Left forelimb (tissue), 1 donor: ENCODE measurements around the gene KBTBD13.
"Not testable (repeated sequence)": the region's sequence is repeated elsewhere in the genome, so short reads cannot be mapped to it uniquely, and the experiment has no call there.

ENCODE experiments used
- DNase-seq: peaks from one replicate; pipeline ENCODE4 v3.0.0-alpha.2; 2018; ENCODE audit warnings: low spot score

Gene KBTBD13

DNA sequence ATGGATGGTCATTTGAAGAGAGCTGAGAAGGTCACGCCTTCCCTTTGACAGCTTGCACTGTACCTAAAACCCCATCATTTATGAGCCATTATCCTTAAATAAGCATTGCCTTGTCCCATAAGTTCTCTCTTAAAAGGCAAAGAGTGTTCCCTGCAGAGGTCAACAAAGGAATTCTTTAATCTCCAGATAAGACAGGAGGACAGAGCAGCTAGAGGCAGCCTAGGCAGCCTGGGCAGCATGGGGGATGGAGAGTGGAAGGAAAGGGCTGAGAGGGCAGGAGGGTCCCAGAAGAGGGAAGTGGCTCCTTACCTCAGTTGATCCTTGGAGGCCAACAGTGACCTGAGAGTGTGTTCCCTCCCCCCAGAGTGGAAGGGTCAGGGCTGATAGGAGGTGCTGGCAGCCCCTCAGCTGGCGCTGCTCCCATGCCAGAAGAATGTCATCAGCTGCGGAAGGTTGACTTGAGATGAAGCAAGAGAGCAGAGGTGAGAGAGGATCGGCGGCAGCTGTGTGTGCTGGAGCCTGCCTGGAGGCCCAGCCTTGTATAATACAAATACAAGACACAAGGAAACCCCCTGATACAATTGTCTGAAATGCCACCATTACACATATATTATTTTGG lies 12.8 kb downstream of the KBTBD13 start:
- no peak for DNase-seq

DNA sequence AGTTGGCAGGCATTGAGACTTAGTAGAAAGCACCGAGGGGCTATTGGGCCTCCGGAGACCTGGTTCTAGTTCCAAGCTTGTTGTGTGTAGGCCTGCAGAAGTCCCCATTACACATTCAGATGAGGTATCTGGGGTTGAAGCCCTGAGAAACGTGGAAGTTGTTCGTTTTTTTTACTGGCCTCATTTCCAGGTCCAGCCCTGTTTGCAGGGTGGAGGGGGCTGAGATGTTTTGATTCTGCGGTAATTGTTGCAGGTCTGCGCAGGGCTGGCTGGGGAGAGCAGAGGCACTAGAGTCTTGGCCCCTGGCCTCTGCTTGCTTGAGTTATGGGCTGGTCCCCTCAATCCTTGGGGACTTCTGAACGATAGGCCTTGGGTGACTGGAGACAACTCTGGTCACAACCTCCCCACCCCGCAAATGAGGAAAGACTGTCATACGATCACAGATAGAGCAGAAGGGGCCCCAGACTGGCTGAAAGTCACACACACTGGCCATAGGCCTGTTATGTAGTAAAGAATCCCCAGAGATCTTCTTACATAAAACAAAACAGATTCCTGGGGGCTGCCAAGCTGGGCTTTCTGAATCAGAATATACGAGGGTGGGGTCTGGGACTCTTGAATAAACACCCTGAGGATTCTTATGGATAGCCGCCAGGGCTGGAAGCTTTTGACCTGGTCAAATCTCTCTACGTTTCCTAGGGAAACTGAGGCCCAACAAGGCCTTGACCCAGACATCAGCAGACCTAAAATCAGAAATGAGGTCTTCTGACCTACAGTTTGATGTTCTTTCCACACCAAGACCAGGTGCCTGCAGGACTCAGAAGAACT lies 15.6 kb downstream of the KBTBD13 start:
- no peak for DNase-seq

DNA sequence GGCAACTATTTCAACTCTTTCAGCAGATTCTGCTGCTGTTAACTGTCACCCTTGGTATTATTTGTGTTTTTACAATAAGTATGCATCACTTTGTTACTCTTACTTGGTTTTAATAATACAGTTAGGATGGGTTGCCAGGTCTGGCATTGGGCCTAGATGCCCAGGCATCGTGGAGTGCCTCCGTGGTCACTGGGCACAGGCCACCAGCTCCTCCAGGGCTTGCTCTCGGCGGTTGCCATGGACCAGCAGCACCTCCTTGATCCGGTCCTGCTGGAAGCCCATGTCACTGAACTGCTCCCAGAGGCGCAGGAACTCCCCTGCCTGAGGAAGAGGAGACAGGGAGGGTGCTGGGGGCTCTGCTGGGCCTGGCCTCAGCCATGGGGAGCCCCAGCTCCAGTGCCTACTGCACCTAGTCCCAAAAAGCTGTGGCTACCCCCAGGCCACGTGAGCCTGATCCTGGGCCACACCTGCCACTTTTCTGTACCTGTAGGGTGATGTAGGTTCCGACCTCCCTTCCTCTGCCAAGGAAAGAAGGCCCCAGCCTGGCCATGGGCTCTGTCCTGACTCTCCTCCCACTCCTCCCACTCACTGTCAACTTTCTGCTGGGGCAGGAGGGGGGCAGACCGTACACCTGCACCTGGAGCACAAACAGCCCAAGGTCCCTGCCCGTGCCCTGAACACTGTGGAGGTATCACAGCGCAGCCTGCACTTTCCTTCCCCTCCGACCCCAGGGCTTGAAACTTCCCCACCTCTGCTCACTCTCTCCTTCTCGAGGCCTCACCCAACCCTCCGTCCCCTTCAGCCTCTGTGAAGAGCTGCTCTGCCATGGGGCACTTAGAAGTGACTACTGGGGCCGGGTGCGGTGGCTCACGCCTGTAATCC lies 16.6 kb downstream of the KBTBD13 start:
- DNase-seq, result no peak

DNA sequence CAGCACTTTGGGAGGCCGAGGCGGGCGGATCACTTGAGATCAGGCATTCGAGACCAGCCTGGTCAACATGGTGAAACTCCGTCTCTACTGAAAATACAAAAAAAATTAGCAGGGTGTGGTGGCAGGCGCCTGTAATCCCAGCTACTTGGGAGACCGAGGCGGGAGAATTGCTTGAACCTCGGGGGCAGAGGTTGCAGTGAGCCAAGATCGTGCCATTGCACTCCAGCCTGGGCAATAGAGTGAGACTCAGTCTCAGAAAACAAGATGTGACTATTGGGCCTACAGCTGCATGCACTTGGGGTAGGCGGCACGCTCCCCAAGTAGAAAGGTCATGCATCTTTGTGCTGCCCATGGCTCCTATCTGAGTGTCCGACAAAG lies 17.2 kb downstream of the KBTBD13 start:
- not testable (repeated sequence) for DNase-seq

DNA sequence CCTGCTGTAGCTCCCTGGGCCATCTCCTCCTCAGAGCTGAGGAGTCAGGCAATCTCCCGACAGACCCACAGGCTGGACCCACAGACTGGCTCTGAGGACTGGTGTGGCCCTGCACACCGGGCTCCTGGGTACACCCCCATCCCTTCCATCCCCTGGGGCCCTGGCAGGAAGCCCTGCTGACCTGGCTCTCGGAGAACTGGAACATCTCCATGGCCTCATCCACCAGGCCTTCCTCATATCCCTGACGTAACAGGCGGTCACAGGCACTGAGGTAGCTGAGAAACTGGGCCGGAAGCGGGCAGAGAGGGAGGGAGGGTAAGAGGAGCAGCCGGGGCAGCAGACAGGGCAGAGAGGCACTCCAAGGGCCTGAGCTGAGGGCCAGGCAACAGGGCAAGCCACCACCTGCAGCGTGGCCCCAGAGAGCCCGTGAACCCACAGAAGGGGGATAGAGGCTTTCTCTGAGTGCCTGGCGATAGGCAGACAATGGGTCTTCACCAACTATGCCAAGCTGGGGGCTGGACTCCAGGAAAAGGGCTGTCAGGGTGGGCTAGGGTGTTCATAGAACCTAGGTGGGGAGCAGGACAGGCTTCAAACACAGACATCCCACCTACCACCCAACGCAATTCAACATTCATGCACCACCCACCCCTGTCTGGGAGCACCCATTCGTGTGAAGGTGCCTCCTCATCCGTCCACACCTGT lies 17.9 kb downstream of the KBTBD13 start:
- no peak for DNase-seq

DNA sequence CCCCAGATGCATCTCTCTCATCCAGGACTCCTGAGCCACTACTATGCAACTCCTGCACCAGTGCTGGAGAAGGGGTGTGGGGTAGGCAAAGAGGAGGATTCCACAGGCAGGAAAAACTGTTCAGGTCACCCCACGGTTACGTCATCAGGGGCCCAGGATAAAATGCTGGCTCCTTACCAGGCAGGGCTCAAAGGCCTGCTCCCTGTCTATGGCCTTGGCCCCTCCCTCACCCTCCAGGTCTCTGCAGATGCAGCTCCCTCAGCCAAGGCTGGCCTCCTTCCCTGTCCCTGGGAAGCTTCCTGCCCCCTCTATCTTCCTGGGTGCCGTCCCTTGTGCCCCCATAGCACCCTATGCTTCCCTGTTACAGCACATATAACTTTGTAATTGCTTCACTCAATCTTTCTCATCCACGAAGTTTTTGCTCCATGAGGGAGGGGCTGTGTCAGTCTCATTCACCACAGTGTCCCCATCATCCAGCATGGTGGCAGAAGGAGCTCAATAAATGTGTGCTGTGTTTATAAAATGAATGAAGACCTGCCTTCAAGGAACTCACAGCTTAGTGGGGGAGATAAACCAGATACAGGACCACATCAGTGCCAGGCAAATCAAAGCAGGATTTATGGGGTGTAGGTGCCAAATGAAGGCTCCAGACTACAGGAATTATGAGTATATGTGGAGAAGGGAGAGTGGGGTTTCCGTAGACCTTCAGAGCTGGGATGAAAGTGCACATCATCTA lies 18.6 kb downstream of the KBTBD13 start:
- no peak for DNase-seq

DNA sequence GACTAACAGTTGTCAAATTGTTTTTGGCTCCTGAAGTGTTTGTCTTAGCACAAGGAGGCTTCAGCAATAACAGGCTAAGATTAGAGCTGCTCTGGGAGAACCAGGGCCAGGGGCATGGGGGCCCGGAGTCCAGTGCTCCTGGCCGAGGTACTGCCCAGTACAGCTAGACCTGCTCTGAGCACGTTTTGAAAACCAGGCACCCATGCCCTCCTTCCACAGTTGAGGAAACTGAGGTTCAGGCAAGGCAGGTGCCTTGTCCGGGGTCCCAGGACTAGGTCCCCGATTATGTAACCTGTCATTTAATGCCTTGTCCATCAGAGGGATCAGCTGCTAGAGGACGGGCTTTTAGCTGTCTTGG lies 19.2 kb downstream of the KBTBD13 start:
- DNase-seq, result no peak

DNA sequence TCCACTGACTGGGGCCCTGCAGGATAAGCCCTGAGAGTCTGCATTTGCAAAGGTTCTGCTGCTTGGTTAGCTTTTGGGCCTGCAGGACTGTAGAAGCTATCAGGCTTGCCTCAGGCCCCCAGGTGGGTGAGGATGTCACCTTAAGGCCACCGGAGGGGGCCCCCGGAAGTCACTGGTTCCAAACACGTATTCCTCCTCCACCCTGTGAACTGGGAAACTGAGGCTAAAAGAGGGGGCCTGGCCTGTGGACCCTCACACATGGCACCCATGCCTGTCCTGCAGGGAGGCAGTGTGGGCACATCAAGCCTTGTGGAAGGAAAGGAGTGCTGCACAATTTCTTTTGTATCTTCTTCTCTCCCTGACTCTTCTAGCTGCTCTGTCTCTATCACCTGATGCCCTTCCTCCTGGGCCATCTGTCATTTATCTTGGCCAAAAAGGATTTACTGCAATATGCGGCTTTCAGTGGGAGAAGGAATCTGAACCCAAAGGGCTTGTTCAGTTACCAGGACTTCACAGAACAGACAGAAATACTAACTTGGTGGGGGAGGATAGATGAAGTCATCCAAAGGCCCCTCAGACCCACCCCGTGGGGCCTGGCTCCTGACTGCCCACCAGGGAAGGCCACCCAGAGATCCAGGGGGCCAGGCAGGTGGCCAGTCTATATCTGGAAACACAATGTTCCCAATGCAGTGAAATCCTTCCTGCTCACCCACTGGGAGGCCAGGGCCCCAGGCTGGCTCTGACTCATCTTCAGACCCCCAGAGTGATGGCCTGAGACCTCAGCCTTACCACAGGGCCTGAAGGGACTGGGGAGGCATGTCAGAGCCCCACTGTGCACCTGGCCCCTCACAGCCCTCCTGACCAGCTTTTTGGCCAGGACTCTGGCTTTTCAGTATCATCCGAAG lies 20.2 kb downstream of the KBTBD13 start:
- no peak for DNase-seq

DNA sequence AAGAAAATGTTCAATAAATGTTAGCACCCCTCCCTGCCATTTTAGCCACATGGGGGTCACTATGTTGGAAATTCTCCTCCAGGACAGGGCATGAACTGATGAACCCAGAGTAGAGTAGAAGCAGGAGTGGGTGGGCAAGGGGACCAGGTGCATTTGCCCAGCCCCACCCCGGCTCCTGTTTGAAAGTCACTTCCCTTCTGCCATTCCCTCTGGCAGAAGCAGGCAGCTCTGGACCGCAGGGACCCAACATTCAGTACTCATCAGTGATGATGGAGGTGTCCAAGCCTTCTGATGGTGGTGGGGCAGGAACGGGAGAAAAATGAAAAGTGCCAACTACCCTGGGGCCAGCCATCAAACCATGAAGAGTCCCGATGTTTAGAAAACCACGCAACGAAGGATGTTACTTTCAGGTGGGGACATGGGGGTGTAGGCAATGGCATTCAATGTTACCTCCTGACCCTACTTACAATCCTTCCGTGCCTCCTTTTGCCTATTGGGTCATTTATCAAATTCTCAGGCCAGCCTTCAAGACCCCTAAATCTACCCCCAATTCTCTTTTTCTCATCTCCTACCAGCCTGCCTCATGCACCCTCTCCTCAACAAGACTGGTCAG lies 21.2 kb downstream of the KBTBD13 start:
- no peak for DNase-seq

DNA sequence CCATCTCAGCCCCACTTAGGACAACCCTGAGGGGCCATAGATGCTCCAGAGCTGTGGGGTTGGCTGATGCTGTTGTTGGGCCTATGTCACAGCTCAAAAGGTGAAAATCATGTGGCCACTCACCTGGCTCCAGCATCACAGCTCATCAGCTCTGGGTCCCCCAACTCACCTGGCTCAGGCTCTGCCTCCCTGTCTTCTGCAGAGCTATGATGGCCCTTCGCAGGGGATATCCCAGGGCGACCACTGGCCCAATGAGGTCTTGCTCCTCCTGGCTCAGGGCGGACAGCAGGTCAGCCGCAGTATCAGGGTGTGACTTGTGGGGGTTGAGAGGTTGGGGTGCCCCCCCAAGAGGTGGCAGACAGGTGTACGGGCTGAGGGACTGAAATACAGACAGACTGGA lies 22.8 kb downstream of the KBTBD13 start:
- no peak for DNase-seq

DNA sequence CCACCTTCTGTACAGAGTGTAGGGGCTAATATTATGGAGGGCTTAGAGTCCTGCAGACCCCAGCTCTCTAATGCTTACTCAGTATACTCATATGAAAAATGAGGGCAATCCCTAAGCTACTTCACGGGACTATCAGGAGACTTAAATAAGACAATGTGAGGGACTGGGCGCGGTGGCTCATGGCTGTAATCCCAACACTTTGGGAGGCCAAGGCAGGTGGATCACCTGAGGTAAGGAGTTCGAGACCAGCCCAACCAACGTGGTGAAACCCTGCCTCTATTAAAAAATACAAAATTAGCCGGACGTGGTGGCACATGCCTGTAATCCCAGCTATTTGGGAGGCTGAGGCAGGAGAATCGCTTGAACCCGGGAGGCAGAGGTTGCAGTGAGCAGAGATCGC lies 23.3 kb downstream of the KBTBD13 start:
- DNase-seq, result not testable (repeated sequence)

DNA sequence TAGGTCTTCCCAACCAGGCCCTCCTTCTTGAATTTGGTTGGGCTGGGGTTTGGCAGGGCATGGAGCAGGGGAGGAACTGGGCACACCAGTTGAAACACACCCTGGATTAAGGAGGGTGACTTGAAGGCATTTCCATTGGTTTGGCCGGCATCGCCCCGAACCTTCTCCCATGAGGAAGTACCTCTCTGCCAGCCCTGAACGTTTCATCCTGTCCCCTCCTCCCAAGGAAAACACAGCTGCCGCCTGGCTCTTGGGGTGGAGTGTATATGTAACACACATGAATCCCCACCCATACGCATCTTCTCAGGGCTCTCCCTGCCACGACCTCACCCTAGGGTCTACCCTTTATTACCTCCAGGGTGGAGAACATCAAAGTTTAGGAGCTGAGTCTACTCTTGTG lies 23.9 kb downstream of the KBTBD13 start:
- DNase-seq, result no peak

DNA sequence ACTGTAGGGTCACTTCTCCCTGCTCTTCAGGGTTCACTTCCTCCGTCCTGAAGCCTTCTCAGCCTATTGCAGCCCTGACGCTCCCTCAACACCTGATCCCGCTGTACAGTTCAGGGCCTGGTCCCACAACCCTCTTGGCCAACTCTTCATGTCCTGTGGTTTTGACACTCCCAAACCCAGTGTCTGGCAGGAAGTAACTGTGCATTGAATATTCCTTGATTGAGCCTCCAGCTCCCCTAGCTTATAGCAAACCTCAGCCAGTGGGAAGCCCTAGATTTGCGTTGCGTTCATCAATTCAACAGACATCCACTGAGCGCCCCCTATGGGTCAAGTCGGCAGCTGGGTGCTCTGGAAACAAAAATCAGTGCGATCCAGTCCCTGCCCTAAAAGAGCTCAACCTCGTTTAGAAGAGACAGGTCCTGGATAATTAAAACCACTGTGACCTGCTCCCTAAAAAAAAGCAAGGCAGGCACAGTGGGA lies 24.9 kb downstream of the KBTBD13 start:
- no peak for DNase-seq

DNA sequence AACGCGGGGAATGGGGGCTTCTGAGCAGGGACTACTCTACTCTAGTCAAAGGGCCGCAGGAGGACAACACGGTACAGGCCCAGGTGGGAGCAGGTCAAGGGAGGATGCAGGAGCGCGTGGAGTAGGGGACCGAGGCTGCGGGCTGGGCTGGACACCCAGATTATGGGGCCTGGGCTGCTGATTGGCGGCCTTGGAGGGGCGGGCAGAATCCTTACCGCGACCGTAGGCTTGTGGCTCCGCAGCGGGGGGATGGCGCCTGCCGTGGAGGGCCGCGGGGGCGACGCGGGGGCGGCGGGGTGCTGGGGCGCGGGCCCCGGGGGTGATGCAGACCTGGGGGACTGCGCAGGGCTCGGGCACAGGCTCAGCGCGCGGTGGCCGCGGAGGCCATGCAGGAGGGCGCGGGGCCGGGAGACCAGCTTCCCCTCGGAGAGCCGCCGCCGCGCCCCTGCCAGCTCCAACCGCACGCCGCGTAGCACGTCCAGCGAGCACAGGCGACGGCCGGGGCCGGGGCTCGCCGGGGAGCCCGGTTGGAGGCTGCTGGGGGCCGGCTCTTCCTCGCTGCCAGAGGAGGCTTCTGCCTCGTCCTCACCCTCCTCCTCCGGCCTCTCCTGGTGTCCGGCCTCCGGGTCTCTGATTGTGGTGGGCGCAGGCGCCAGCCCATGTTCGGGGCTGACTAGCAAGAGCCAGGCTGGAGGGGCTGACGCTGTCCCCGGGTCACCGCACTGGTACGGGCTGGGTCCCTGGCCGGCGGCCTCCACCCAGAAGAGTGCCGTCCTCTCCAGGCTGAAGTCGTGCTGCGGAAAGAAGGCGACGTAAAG lies 25.6 kb downstream of the KBTBD13 start:
- no peak for DNase-seq

DNA sequence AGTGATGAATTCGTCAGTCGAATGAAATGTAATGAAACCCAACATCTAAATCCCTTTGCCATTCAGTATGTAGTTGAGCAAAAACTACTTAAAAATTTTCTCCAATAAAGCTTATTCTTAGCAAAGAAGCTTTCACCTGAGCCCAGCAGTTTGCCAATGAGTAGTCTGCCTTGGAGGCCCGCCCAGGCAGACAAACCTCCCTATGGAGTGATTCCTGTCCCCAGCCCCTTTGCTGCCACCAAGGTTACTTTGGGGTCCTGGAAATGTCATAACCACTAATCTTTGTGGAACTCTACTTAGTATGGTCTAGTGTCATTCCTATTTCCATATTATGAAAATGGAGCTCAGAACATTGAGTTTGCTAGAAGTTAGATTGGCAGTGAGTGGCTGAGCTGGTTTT lies 26.4 kb downstream of the KBTBD13 start:
- no peak for DNase-seq

DNA sequence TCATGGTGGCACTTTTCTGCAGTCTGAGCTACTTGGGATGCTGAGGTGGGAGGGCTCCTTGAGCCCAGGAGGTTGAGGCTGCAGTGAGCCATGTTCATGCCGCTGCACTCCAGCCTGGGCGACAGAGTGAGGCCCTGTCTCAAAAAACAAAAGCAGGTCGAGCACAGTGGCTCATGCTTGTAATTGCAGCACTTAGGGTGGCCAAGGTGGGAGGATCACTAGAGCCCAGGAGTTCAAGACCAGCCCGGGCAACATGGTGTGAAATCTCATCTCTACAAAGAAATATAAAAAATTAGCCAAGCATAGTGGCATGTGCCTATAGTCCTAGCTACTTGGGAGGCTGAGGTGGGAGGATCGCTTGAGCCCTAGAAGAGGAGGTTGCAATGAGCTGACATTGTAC lies 28.5 kb downstream of the KBTBD13 start:
- DNase-seq, result no peak

DNA sequence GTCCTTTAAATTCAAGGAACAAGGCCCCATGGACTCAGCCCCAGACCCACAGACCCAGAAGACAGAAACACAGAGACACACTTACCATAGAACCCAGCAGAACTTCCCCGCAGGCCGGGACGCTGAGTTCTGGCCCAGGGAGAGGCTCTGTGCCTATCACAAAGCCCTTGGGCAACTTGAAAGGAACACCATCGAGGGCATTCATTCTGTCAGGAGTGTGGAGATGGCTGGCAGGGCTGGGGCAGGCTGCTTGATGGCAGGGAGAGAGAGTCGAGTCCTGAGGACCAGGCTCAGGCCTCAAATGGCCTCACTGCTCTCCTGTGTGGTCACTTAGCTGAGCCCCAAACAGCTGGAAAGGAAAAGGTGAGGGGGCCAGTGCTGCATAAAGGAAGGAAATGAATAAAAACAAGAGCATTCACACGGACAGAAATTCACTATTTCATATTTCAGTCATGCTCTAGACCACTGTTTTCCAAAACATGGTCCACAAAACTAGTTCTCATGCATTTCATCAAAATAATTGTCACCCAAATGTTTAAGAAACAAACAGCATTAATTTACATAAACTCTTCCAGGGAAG lies 29.6 kb downstream of the KBTBD13 start:
- no peak for DNase-seq

DNA sequence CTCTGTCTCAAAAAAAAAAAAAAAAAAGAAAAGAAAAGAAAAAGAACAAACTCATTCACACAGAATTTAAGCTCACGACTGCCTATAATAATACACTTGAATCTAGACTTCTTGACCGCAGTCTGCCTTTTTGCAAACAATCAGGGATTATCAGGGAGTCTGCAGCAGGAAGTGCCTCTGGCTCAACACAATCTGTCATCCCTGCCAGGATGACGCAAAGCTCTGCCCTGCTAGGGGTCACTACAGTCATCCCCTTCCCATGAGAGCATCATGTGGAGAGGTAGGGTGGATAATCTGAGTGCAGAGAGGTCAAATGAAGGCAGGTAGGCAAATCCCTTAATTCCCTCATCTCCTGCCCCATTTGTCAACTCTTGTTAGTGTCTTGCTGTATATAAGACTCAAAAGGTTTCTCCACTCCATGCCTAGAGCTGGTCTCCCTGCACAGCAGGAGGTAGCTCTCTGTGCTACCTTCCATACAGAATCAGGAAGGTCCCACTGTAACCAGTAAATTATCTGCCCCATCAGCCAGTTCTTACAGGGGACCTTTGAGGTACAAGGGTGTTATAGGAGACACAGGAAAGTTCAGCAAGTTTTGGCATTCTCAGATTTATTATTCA lies 34.2 kb downstream of the KBTBD13 start:
- DNase-seq, result no peak
